Activated CD8-positive, alpha-beta memory T cell treated with anti-CD3 and anti-CD28 coated beads, Interleukin-2, amount 50 U/mL, for 1 hour (primary cell): ENCODE measurements around the gene TRPM2.
"Not testable (repeated sequence)": the region's sequence is repeated elsewhere in the genome, so short reads cannot be mapped to it uniquely, and the experiment has no call there.

Experiments
- DNase-seq: peaks from one replicate; pipeline ENCODE4 v3.0.0-alpha.2; 2020; ENCODE audit errors: extremely low read depth

TRPM2 gene

GRCh38 chr21:44415073-44416025, 61.9 kb downstream of the TRPM2 start:
- no peak for DNase-seq

GRCh38 chr21:44416193-44416592, 62.8 kb downstream of the TRPM2 start:
- DNase-seq = no peak

DNA sequence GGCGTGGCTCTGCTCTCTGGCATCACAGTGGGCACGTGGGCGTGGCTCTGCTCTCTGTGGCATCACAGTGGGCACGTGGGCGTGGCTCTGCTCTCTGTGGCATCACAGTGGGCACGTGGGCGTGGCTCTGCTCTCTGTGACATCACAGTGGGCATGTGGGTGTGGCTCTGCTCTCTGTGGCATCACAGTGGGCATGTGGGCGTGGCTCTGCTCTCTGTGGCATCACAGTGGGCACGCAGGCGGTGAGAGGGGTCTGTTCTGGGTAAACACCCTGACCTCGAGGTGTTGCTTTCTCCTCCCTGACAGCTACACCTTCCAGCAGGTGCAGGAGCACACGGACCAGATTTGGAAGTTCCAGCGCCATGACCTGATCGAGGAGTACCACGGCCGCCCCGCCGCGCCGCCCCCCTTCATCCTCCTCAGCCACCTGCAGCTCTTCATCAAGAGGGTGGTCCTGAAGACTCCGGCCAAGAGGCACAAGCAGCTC, 64.2 kb downstream of the TRPM2 start:
- DNase-seq = not testable (repeated sequence)

DNA sequence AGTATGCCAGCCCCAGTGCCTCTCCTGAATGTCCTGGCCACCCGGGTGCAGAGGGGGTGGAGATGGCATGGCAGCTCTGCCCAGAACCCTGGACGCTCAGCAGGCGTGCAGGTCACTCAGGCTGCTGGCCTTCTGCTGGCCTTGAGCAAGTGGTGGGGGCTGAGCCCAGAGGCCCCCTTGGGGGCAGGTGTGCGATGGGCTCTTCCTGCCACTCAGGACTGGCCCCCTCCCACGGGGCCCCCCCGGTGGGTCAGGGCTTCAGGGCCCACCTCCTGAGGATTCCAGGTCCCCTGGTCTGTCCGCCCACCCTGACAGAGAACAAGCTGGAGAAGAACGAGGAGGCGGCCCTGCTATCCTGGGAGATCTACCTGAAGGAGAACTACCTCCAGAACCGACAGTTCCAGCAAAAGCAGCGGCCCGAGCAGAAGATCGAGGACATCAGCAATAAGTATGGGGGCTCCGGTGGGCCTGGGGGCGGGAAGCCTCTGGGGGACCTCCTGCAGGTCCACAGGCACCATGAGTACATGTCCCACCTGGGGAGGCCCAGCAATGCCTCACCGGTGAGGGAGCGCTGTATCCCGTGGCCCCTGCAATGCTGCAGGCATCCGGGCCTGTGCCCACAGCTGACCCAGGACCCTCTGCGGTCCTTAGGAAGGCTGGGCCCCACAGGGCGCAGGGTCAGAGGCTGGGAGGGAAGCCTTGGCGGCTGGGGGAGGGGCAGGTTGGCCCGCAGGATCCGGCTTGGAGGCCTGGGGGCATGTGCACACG, 64.9 kb downstream of the TRPM2 start:
- no peak for DNase-seq

DNA sequence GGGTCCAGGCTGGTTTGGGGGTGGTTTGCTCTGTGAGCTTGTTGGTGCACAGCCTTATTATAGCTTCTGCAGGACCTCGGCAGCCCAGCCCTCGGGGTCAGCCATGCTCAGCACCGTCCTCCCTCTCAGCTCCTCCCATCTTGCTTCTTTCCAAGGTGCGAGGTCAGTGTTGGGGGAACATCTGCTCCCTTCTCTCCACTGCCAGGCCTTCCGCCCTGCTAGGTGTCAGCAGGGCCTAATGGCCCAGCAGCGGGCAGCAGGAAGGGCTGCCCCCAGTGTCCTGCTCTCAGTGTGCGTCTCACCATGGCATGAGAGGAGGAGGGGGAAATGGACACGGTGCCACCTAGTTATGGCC, 65.4 kb downstream of the TRPM2 start:
- no peak for DNase-seq

DNA sequence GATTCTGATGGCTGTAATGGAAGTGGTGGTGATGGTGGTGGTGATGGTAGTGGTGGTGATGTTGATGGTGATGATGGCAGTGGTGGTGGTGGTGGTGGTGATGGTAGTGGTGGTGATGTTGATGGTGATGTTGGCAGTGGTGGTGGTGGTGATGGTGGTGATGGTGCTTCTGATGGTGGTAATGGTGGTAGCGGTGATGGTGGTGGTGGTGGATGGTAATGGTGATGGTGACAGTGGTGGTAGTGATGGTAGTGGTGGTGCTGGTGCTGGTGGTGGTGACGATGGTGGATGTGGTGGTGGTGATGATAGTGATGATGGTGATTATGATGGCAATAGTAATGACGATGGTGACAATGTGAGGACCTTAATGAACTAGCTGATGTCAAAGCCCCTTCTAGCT, 66.3 kb downstream of the TRPM2 start:
- DNase-seq = no peak

GRCh38 chr21:44420416-44421205, 67.2 kb downstream of the TRPM2 start:
- no peak for DNase-seq

GRCh38 chr21:44421901-44422840, 68.8 kb downstream of the TRPM2 start:
- DNase-seq = no peak

GRCh38 chr21:44423312-44423821, 69.9 kb downstream of the TRPM2 start:
- DNase-seq = no peak

- no peak for DNase-seq
These were observed 70.7 kb downstream of the TRPM2 start for GRCh38 chr21:44423941-44424607.

DNA sequence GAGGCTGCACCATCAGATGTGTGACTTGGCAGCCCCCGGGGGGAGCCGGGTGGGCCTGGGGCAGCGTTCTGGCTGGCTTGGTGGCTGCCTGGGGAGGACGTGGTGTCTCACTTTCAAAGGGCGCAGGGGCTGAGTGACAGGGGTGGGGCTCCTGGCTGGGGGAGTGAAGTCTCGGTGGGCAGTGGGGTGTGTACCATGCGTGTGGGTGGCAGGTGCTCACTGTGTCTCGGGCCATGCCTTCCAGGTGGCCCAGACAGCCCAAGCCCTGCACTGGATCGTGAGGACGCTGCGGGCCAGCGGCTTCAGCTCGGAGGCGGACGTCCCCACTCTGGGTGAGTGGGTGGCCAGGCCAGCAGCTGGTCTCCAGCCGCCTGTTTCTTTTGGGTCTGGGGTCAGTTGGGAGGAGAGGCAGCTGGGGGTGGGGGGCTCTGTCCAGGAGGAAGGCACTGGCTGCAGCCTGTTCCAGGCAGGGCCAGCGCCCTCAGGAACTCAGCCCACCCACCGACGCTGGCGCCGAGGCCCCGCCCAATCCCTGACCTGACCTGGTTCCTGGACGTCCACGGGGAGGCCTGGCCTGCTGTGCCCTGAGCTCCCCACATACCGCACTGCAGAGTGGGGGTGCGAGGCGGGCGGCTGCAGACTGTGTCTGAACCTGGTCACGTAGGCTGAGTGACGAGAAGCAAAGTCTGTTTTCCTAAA, 71.3 kb downstream of the TRPM2 start:
- DNase-seq = no peak

- DNase-seq = no peak
These were observed 72.0 kb downstream of the TRPM2 start for GRCh38 chr21:44425307-44425894.

DNA sequence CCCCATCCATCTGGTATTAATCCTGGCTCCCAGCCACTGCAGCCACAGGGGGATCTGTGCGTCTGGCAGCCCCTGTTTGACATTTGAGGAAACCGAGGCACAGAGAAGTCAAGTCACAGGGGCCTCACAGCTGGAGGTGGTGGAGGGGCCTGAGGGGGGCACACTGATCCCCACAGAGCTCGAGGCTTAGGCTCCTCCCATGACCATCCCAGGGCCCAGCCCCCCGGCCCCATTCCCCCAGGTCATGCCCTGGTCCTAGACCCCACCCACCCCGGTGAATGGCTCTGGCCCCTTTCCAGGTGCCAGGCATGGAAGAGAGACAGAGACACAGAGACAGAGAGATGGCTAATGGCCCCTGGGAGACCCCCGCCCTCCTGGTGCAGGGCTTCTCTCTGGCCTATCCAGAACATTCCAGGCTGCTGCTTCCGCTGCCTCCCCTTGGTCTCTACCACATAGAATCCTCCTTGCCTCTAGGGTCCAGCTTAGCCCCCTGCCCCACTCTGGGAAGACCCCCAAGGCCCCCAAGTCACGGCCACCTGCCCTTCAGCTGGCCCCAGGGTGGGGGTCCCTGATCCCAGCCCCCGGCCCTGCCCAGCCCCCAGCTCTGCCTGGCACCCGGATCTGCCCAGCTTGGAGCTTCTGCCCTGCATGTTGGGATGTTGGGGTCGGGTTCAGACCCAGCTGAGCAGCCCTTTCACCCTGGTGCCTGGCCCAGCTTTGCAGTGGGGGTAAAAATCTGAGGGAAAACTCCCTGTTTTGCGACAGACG, 72.7 kb downstream of the TRPM2 start:
- DNase-seq = no peak

GRCh38 chr21:44426663-44427191, 73.3 kb downstream of the TRPM2 start:
- no peak for DNase-seq

- DNase-seq = no peak
These were observed 74.1 kb downstream of the TRPM2 start for GRCh38 chr21:44427241-44428120.

DNA sequence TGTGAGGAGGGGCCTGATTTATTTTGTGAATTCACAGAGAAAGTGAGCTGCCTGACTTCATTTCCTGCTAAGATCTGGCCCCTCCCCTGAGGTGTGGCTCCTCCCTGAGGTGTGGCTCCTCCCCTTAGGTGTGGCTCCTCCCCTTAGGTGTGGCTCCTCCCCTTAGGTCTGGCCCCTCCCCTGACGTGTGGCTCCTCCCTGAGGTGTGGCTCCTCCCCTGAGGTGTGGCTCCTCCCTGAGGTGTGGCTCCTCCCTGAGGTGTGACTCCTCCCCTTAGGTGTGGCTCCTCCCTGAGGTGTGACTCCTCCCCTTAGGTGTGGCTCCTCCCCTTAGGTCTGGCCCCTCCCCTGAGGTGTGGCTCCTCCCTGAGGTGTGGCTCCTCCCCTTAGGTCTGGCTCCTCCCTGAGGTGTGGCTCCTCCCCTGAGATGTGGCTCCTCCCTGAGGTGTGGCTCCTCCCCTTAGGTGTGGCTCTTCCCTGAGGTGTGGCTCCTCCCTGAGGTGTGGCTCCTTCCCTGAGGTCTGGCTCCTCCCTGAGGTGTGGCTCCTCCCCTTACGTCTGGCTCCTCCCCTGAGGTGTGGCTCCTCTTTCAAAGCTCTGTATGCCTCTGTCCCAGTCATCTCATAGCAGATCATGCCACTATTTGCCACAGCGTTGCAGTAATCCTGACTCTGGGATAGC, 75.0 kb downstream of the TRPM2 start:
- DNase-seq = peak; percentile 8
